Activated T-cell treated with anti-CD3 and anti-CD28 coated beads, Interleukin-2, amount 50 U/mL, for 1 hour (primary cell): ENCODE measurements around the gene EYA3.

ENCODE experiments used
- DNase-seq: peaks from one replicate; pipeline ENCODE4 v3.0.0-alpha.2; 2020

The EYA3 gene

GRCh38 chr1:28088168-28088961 lies at the start of gene EYA3:
Gene EYA3, minus strand, starts transcription at chr1:28088610. Its CDS starts 30,584 bp downstream, at chr1:28058026.
- DNase-seq, result peak; percentile 100

- DNase-seq, result no peak
These were observed 48.7 kb upstream of the EYA3 start for GRCh38 chr1:28136922-28137613.

- no peak for DNase-seq
These were observed 47.9 kb upstream of the EYA3 start for GRCh38 chr1:28136169-28136921.

- no peak for DNase-seq
These were observed 47.2 kb upstream of the EYA3 start for GRCh38 chr1:28135371-28136168.

- DNase-seq, result no peak
These were observed 46.3 kb upstream of the EYA3 start for GRCh38 chr1:28134651-28135207.

GRCh38 chr1:28132171-28133167 lies 44.1 kb upstream of the EYA3 start:
- no peak for DNase-seq

- DNase-seq, result no peak
These were observed 42.5 kb upstream of the EYA3 start for GRCh38 chr1:28130901-28131300.

GRCh38 chr1:28129150-28129549 lies 40.7 kb upstream of the EYA3 start:
- no peak for DNase-seq

GRCh38 chr1:28127617-28128257 lies 39.3 kb upstream of the EYA3 start:
- no peak for DNase-seq

GRCh38 chr1:28126783-28127490 lies 38.5 kb upstream of the EYA3 start:
- DNase-seq, result no peak

GRCh38 chr1:28126212-28126611 lies 37.8 kb upstream of the EYA3 start:
- DNase-seq, result no peak

- DNase-seq, result no peak
These were observed 35.1 kb upstream of the EYA3 start for GRCh38 chr1:28123461-28123961.

- DNase-seq, result no peak
These were observed 33.8 kb upstream of the EYA3 start for GRCh38 chr1:28122183-28122582.

- no peak for DNase-seq
These were observed 31.1 kb upstream of the EYA3 start for GRCh38 chr1:28119556-28119955.

- DNase-seq, result no peak
These were observed 30.4 kb upstream of the EYA3 start for GRCh38 chr1:28118640-28119307.

GRCh38 chr1:28115267-28115666 lies 26.9 kb upstream of the EYA3 start:
- no peak for DNase-seq

- DNase-seq, result no peak
These were observed 26.4 kb upstream of the EYA3 start for GRCh38 chr1:28114844-28115243.

- no peak for DNase-seq
These were observed 24.8 kb upstream of the EYA3 start for GRCh38 chr1:28113242-28113572.
